ACC112 (cell line): Measurements from ENCODE around the gene C4BPB.

Experiments
- H2AFZ ChIP-seq: fragments of 200-600 bp; sonication (generic); one replicate; pipeline ENCODE4 v1.6.0; 2017; ENCODE audit warnings: antibody characterized with exemption, low read length; ENCODE audit not compliant: unreplicated experiment
- H3K27ac ChIP-seq: fragments of 200-600 bp; sonication (generic); 2 replicates; pipeline ENCODE4 v1.5.1; 2014; ENCODE audit warnings: low read depth, mild to moderate bottlenecking, antibody characterized with exemption, low read length, moderate library complexity
- H3K27me3 ChIP-seq: fragments of 200-600 bp; sonication (generic); 2 replicates; pipeline ENCODE4 v1.6.1; 2014; ENCODE audit warnings: mild to moderate bottlenecking, antibody characterized with exemption, low read length, moderate library complexity, mixed read lengths; ENCODE audit not compliant: insufficient read depth
- H3K36me3 ChIP-seq: fragments of 200-600 bp; sonication (generic); 2 replicates; pipeline ENCODE4 v1.6.1; 2016; ENCODE audit warnings: mild to moderate bottlenecking, antibody characterized with exemption, low read length, moderate library complexity, mixed read lengths; ENCODE audit not compliant: insufficient read depth
- H3K4me1 ChIP-seq: fragments of 200-600 bp; sonication (generic); one replicate; pipeline ENCODE4 v1.6.1; 2016; ENCODE audit warnings: low read length, mixed read lengths; ENCODE audit not compliant: insufficient read depth, unreplicated experiment, control insufficient read depth
- H3K4me3 ChIP-seq: fragments of 200-600 bp; sonication (generic); 2 replicates; pipeline ENCODE4 v1.5.1; 2014; ENCODE audit warnings: mild to moderate bottlenecking, low read depth, low read length
- H3K79me2 ChIP-seq: fragments of 200-600 bp; sonication (generic); one replicate; pipeline ENCODE4 v1.6.0; 2016; ENCODE audit warnings: low read length; ENCODE audit not compliant: control insufficient read depth, unreplicated experiment, insufficient read depth

The C4BPB gene

DNA sequence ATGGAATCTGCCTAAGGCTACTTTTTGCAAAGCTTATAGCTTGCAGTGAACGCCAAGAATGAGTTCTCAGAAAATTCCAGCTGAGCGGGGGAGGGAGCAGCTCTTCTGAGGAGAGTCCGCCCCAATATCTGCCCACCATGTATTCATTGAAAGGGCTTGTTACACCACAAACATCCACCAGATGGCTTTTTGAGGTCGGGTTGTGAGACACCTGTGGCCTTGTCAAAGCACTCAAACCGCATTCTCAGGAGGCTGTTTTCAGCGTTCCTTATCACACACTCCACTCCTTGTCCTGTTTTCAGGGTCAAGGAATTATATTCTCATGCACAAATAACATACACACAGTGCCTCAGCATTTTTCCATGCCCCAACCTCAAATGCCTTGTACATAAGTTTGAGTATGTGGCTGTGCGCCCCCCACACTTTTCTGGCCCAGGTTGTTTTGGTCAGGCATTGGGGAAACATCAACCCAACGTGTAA lies 3.9 kb upstream of the C4BPB start:
- Histone ChIP-seq H2AFZ (no peak overlapping the region), H3K79me2 (no peaks in the 10 kb centered on the region), H3K4me1 (no peaks in the 10 kb centered on the region), H3K27ac (no peak overlapping the region), H3K27me3 (peaks cover 32% of the 10 kb centered on the region), H3K36me3 (no peaks in the 10 kb centered on the region), H3K4me3 (no peak overlapping the region)

GRCh38 chr1:207085887-207086286 lies 2.8 kb upstream of the C4BPB start:
- Histone ChIP-seq H2AFZ (no peak overlapping the region), H3K27me3 (peaks cover 37% of the 10 kb centered on the region), H3K27ac (no peak overlapping the region), H3K4me3 (no peak overlapping the region), H3K4me1 (no peaks in the 10 kb centered on the region), H3K79me2 (no peaks in the 10 kb centered on the region), H3K36me3 (no peaks in the 10 kb centered on the region)

- Histone ChIP-seq H3K27ac (no peak overlapping the region), H3K27me3 (peaks cover 19% of the 10 kb centered on the region), H3K4me1 (no peaks in the 10 kb centered on the region), H3K79me2 (no peaks in the 10 kb centered on the region), H3K4me3 (no peak overlapping the region), H2AFZ (no peak overlapping the region), H3K36me3 (no peaks in the 10 kb centered on the region)
Measured at GRCh38 chr1:207088161-207088560, 499 bp upstream of the C4BPB start.

GRCh38 chr1:207089627-207090355 lies 1.1 kb downstream of the C4BPB start:
- H3K79me2 ChIP-seq: no peaks in the 10 kb centered on the region
- H2AFZ ChIP-seq: no peak overlapping the region
- no peak overlapping the region for H3K4me3 ChIP-seq
- H3K27ac ChIP-seq: no peak overlapping the region
- H3K36me3 ChIP-seq: no peaks in the 10 kb centered on the region
- H3K27me3 ChIP-seq: peaks cover 4% of the 10 kb centered on the region
- no peaks in the 10 kb centered on the region for H3K4me1 ChIP-seq

DNA sequence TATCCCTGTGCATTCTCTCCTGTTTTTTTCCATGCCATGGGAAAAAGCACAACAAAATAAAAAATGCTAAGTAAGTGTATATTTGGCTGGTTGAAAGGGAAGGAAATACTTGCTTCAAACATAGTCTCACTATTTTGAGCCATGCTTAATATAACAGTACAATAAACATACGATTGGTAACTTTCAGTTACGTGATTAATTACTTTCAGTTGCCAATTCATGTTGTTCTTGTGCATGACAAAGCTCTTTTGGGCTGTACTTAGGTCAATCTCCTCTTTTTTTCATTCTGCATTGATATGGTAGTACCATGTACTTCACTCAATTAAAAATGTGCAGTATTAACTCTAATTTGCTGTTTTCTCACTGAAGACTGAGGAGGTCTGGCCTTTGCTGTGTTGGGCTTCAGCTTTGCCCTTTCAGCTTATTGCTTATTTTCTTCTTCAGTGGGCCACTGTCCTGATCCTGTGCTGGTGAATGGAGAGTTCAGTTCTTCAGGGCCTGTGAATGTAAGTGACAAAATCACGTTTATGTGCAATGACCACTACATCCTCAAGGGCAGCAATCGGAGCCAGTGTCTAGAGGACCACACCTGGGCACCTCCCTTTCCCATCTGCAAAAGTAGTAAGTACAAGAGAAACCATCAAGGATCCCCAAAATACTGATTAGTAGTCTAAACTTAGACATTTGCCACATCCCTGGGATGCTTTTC lies 2.7 kb downstream of the C4BPB start:
- Histone ChIP-seq H3K36me3 (no peaks in the 10 kb centered on the region), H3K27me3 (peaks cover 4% of the 10 kb centered on the region), H2AFZ (no peak overlapping the region), H3K4me3 (no peak overlapping the region), H3K27ac (no peak overlapping the region), H3K4me1 (no peaks in the 10 kb centered on the region), H3K79me2 (no peaks in the 10 kb centered on the region)

DNA sequence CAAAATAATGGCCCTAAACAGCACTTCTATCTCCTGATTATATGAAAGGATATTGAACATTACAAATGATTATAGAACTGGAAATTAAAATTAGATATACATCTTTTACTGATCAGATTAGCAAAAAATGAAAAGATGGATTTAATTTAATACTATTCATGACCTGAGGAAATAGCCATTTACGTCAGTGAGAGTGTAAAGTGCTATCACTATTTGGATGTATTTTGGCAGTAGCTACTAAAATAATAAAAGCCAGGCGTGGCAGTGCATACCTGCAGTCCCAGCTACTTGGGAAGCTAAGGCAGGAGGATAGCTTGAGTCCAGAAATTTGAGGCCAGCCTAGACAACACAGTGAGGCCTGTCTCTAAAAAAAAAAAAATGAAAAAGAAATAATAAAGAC lies 5.3 kb downstream of the C4BPB start:
- Histone ChIP-seq H2AFZ (no peak overlapping the region), H3K36me3 (no peaks in the 10 kb centered on the region), H3K27ac (no peak overlapping the region), H3K27me3 (peaks cover 8% of the 10 kb centered on the region; the same call in 1 of the 2 replicates), H3K4me3 (no peak overlapping the region), H3K79me2 (no peaks in the 10 kb centered on the region), H3K4me1 (no peaks in the 10 kb centered on the region)

- H3K4me3 ChIP-seq: no peak overlapping the region
- H3K4me1 ChIP-seq: no peaks in the 10 kb centered on the region
- no peaks in the 10 kb centered on the region for H3K36me3 ChIP-seq
- no peak overlapping the region for H2AFZ ChIP-seq
- H3K79me2 ChIP-seq: no peaks in the 10 kb centered on the region
- no peak overlapping the region for H3K27ac ChIP-seq
- peaks cover 17% of the 10 kb centered on the region; the same call in 1 of the 2 replicates for H3K27me3 ChIP-seq
Measured at GRCh38 chr1:207097871-207098324, 9.2 kb downstream of the C4BPB start.

GRCh38 chr1:207101720-207102119 lies 13.1 kb downstream of the C4BPB start:
- H3K36me3 ChIP-seq: no peaks in the 10 kb centered on the region
- no peak overlapping the region for H3K4me3 ChIP-seq
- peaks cover 43% of the 10 kb centered on the region; the same call in 1 of the 2 replicates for H3K27me3 ChIP-seq
- H3K4me1 ChIP-seq: no peaks in the 10 kb centered on the region
- H3K79me2 ChIP-seq: no peaks in the 10 kb centered on the region
- H2AFZ ChIP-seq: no peak overlapping the region
- no peak overlapping the region for H3K27ac ChIP-seq

DNA sequence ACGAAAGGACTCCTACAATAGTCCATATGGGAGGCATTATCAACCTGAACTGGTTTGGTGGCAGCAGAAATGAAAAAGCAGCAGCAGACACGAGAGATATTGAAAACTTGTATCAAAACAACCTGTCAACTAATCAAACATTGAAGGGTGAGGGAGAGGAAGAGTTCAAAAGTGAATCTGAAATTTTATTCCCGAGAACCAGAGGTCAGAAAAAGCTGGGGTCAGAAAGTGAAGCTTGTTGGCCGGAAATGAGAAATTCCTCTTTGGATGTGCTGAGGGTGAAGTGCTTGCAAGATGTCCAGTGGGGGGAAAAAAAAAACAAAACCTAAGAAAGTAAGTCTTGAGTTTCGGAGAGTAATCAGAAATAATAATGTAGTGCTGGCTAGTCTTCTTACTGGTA lies 13.5 kb downstream of the C4BPB start:
- Histone ChIP-seq H3K4me3 (no peak overlapping the region), H3K27ac (no peak overlapping the region)

DNA sequence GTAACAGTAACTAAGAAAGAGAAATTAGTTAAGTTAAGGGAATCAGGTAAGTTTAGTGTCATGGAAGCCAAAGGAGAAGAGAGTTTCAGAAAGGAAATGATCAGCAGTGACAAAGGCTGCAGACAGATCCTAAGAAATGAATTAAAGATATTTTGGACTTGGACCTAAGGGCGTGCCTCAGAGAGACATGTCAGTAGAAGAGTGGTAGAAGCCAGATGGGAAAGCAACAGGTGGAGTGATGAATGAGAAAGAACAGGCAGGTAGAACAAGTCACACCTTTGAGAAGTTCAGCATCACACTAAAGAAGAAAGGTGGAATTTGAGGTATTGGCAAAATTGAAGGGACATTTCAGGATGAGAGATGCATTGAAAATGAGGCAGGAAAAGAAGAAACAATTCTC lies 14.0 kb downstream of the C4BPB start:
- H3K4me1 ChIP-seq: no peaks in the 10 kb centered on the region
- no peak overlapping the region for H3K27ac ChIP-seq
- no peaks in the 10 kb centered on the region for H3K79me2 ChIP-seq
- no peaks in the 10 kb centered on the region for H3K36me3 ChIP-seq
- no peak overlapping the region for H2AFZ ChIP-seq
- H3K4me3 ChIP-seq: no peak overlapping the region
- H3K27me3 ChIP-seq: peaks cover 50% of the 10 kb centered on the region; the same call in 1 of the 2 replicates

More for the DNA sequence above, 13.5 kb downstream of the C4BPB start:
- Histone ChIP-seq H3K36me3 (no peaks in the 10 kb centered on the region), H3K79me2 (no peaks in the 10 kb centered on the region), H3K27me3 (peaks cover 47% of the 10 kb centered on the region; the same call in 1 of the 2 replicates), H2AFZ (no peak overlapping the region), H3K4me1 (no peaks in the 10 kb centered on the region)
